Raji (cell line): ENCODE data around the gene MYH7B.

Experiments
- POLR2A ChIP-seq: IDR thresholded peaks from 2 replicates; pipeline ENCODE4 v1.6.1; 2011; ENCODE audit warnings: low read depth, low read length, control low read depth; ENCODE audit not compliant: insufficient read depth

Gene MYH7B

GRCh38 chr20:34980543-34981233, 25.0 kb downstream of the MYH7B start:
- no peak for TF ChIP-seq POLR2A

GRCh38 chr20:34982270-34983088, 26.8 kb downstream of the MYH7B start:
- TF ChIP-seq POLR2A = no peak

- TF ChIP-seq POLR2A = no peak
Measured at GRCh38 chr20:34983089-34983820, 27.6 kb downstream of the MYH7B start.

GRCh38 chr20:34983995-34984735, 28.5 kb downstream of the MYH7B start:
- TF ChIP-seq POLR2A = no peak

- TF ChIP-seq POLR2A = no peak
Measured at GRCh38 chr20:34984756-34985261, 29.1 kb downstream of the MYH7B start.

DNA sequence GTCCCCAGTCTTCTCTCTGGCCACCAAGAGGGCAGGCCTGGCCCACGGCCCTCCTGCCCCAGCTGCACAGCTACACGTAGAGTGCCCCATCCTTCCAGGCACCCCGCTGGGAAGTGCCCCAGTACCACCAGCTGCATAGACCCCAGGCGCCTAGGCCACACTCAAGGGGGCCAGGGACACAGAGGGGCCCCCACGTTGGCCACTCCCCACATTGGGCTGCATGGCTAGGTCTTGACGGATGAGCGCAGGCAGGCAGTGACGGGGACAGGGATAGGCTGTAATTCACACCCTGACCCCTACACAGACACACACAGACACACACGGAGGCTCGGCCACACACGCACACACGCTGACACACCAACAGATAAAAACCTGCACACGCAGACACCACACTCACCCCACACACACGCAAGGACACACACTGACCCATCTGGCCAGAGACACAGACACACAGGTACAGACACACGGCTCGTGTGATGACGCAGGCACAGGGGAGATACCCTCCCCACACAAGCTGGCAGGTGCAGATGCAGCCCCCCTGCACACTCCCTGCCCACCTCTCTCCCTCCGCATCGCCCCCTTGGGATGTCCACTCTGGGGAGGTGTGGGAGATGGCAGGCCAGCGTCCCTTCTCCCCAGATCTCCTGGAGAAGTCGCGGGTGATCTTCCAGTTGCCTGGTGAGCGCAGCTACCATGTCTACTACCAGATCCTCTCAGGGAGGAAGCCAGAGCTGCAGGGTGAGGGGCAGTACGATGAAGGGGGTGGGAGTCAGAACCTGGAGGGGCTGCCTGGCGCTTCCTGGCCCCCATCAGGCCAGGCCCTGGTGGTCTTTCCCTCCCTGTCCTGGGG, 30.0 kb downstream of the MYH7B start:
- TF ChIP-seq POLR2A = no peak

DNA sequence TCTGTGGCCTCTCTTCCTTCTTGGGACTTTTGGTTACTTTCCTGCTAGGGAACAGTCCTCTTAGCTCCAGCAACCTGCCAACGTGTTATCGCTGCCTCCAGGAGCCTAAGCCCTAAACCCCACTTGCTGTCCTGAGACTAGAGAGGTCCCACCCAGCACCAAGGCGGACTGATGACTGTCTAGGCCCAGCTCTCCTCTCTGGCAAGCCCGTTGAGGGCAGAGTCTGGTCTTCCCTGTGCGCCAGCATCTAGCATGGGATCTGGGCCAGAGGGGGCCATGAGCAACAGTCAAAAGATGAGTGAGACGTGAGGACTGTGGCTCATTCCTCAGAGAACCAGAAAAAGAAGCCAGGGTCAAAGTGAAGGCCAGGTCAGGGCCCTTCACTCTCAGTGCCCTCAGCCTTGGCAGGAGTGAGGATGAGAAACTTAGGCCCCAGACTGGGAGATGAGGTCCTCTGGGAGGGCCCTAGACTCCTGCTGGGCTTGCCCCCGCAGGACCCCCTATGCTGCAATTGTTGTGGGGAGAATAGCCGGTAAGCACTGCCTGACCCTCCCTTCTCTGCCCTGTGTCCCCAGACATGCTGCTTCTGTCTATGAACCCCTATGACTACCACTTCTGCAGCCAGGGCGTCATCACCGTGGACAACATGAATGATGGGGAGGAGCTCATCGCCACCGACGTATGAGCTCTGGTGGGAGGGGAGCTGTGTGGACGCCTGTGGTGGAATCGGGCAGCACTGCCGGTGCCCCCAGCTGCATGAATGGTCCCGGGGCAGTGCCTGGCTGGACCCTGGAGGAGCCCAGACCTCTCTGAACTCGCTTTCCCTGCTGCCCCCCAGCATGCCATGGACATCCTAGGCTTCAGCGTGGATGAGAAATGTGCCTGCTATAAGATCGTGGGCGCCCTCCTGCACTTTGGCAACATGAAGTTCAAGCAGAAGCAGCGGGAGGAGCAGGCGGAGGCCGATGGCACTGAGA, 30.9 kb downstream of the MYH7B start:
- TF ChIP-seq POLR2A = no peak

DNA sequence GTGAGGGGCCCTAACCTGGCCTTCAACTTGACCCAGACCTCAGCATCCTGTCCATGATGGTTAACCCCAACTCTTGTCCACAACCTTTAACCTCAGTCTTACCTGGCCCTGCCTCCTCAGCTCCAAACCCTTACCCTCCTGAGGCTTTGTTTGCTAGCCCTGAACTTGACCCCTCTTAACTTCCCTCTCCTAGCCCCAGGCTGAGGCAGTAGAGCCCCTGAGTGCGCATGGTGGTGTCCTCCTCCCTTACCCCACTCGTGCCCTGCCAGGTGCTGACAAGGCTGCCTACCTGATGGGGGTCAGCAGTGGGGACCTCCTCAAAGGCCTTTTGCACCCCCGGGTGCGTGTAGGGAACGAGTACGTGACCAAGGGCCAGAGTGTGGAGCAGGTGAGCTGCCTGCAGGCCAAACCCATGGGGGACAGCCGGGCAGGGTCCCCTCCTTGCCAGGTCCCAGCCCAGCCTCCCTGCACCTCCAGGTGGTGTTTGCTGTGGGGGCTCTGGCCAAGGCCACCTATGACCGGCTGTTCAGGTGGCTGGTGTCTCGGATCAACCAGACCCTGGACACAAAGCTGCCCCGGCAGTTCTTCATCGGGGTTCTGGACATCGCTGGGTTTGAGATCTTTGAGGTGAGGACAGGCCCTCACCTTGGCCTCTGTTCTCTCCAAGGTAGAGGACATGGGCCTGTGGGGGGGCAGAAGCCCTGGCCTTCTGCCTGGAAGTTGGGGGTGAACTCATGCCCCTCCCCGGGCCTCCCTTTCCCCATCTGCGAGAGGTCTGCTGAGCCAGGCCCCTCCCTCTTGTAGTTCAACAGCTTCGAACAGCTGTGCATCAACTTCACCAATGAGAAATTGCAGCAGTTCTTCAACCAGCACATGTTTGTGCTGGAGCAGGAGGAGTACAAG, 31.9 kb downstream of the MYH7B start:
- no peak for TF ChIP-seq POLR2A

DNA sequence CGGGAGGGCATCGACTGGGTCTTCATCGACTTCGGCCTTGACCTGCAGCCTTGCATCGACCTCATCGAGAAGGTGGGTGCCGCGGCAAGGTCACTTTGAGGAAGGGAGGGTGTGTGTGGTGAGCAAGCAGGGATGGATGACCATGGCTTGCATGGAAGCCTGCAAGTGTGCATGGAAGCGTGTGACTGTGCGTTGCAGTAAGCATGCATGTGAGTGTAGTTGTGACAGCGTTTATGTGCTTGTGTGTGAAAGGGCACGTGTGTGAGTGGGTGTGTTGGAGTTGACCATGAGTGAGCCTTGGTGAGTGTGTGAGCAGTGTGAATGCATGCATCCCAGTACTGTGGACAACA, 32.5 kb downstream of the MYH7B start:
- no peak for TF ChIP-seq POLR2A

- TF ChIP-seq POLR2A = no peak
Measured at GRCh38 chr20:34989118-34989517, 33.5 kb downstream of the MYH7B start.

DNA sequence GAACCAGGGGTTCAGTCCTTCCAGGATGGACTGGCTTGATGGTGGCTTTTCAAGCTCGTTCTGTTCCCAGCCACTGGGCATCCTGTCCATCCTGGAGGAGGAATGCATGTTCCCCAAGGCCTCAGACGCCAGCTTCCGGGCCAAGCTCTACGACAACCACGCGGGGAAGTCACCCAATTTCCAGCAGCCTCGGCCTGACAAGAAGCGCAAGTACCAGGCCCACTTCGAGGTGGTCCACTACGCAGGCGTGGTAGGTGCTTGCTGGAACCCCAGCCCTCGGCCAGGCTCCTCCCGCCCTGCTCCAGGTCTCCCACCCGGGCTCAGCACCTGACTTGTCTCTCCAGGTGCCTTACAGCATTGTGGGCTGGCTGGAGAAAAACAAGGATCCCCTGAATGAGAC, 34.0 kb downstream of the MYH7B start:
- TF ChIP-seq POLR2A = no peak

GRCh38 chr20:34990231-34990630, 34.6 kb downstream of the MYH7B start:
- no peak for TF ChIP-seq POLR2A
